WERI-Rb-1 (cell line): ENCODE measurements around the gene MYO10.
"Not testable (repeated sequence)": the region's sequence is repeated elsewhere in the genome, so short reads cannot be mapped to it uniquely, and the experiment has no call there.

Experiments
- DNase-seq: peaks from one replicate; pipeline ENCODE4 v3.0.0-alpha.2; 2020
- H3K27ac ChIP-seq: fragments of 250-450 bp; sonication (Bioruptor Pico); 2 replicates; pipeline ENCODE4 v1.5.1; 2020; ENCODE audit warnings: mild to moderate bottlenecking, moderate library complexity
- H3K27me3 ChIP-seq: fragments of 250-450 bp; sonication (Bioruptor Pico); 2 replicates; pipeline ENCODE4 v1.5.1; 2021; ENCODE audit warnings: mild to moderate bottlenecking, low read depth, moderate library complexity; ENCODE audit not compliant: insufficient read depth, severe bottlenecking
- H3K36me3 ChIP-seq: fragments of 250-450 bp; sonication (Bioruptor Pico); 2 replicates; pipeline ENCODE4 v1.5.1; 2020; ENCODE audit warnings: mild to moderate bottlenecking, moderate library complexity
- H3K4me3 ChIP-seq: 2 replicates; pipeline ENCODE4 v1.5.1; 2011; ENCODE audit warnings: low read depth, mild to moderate bottlenecking, control low read depth, low read length
- H3K9me3 ChIP-seq: fragments of 250-450 bp; sonication (Bioruptor Pico); 2 replicates; pipeline ENCODE4 v1.5.1; 2021; ENCODE audit warnings: mild to moderate bottlenecking, moderate library complexity; ENCODE audit not compliant: severe bottlenecking
- TF ChIP-seq, protein P1 (sequence below): IDR thresholded peaks from 2 replicates; pipeline ENCODE4 v1.5.1; 2011; ENCODE audit warnings: low read depth, mild to moderate bottlenecking, control low read depth, inconsistent platforms, low read length

Gene MYO10

DNA sequence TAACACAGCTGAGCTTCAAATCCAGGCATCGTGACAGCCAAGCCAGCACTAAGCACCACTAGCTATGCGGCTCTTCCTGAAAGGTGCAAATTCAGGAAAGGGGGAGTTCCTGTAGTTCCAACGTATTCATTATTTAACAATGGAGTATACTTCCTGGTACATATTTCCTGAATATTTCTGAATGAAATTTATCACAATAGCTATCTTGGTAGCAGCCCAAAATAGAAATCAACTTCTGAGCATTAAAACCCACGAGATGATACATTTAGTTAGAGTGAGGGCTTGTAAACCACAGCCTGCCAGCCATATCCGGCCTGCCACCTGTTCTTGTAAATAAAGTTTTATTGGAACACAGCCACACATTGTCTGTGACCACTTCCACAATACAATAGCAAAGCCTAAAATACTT lies 209.5 kb downstream of the MYO10 start:
- TF ChIP-seq, protein P1, sequence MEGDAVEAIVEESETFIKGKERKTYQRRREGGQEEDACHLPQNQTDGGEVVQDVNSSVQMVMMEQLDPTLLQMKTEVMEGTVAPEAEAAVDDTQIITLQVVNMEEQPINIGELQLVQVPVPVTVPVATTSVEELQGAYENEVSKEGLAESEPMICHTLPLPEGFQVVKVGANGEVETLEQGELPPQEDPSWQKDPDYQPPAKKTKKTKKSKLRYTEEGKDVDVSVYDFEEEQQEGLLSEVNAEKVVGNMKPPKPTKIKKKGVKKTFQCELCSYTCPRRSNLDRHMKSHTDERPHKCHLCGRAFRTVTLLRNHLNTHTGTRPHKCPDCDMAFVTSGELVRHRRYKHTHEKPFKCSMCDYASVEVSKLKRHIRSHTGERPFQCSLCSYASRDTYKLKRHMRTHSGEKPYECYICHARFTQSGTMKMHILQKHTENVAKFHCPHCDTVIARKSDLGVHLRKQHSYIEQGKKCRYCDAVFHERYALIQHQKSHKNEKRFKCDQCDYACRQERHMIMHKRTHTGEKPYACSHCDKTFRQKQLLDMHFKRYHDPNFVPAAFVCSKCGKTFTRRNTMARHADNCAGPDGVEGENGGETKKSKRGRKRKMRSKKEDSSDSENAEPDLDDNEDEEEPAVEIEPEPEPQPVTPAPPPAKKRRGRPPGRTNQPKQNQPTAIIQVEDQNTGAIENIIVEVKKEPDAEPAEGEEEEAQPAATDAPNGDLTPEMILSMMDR: no peak
- Histone ChIP-seq H3K27ac (no peak overlapping the region), H3K4me3 (no peak overlapping the region), H3K9me3 (no peaks in the 10 kb centered on the region), H3K27me3 (no peaks in the 10 kb centered on the region), H3K36me3 (no peaks in the 10 kb centered on the region; the same call in 1 of the 2 replicates)
- no peak for DNase-seq

DNA sequence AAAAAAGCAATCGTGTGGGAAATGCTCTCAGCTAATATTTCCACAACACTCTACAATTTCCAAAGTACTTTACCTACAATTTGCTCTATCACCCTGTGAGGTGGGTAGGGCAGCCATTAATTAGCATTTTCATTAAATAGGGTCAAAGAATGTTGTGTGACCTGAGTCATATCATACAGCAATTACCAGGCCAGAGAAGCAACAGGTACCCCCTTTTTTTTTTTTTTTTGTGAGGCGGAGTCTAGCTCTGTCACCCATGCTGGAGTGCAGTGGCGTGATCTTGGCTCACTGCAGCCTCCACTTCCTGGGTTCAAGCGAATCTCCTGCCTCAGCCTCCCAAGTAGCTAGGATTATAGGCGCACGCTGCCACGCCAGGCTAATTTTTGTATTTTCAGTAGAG lies 210.5 kb downstream of the MYO10 start:
- Histone ChIP-seq H3K9me3 (no peaks in the 10 kb centered on the region), H3K4me3 (no peak overlapping the region), H3K27ac (no peak overlapping the region), H3K36me3 (no peaks in the 10 kb centered on the region; the same call in 1 of the 2 replicates), H3K27me3 (no peaks in the 10 kb centered on the region)
- DNase-seq: no peak
- TF ChIP-seq, protein P1: no peak

DNA sequence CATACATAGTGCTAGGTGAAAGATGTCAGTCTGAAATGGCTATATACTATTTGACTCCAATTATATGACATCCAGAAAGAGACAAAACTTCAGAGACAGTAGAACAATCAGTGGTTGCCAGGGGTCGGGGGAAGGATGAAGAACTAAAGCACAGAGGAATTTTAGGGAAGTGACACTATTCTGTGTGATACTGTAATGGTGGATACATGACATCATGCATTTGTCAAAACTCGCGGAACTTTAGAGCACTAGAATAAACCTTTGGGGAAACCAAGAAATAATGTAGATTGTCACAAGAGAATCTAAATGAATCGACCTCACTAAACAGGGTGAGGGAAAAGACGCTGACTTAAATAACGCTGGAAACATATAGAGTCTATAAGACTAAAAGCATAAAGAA lies 212.3 kb downstream of the MYO10 start:
- Histone ChIP-seq H3K4me3 (no peak overlapping the region), H3K9me3 (no peaks in the 10 kb centered on the region), H3K27ac (no peak overlapping the region), H3K36me3 (no peaks in the 10 kb centered on the region; the same call in 1 of the 2 replicates), H3K27me3 (no peaks in the 10 kb centered on the region)
- TF ChIP-seq, protein P1: no peak
- no peak for DNase-seq

DNA sequence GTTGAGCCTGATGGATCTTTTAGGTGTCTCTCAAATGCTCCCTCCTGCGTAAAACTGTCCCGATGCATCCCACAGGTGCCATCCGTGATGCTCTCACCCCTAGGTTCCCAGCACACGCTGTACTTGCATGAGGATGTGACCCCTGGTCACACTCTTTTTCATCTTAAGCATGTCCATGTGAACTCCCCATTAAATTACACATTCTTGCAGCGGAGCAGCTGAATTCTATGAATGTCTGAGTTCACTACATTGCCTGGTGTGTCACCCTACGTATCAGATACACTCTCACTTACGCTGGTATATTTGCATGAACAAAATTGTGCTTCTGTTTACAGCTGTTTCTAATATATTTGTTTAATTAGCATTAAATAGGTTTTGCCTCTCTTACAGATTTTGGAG lies 214.0 kb downstream of the MYO10 start:
- no peaks in the 10 kb centered on the region for H3K9me3 ChIP-seq
- H3K27me3 ChIP-seq: no peaks in the 10 kb centered on the region
- no peak for DNase-seq
- H3K4me3 ChIP-seq: no peak overlapping the region
- H3K36me3 ChIP-seq: no peaks in the 10 kb centered on the region; the same call in 1 of the 2 replicates
- TF ChIP-seq, protein P1: no peak
- H3K27ac ChIP-seq: no peak overlapping the region

DNA sequence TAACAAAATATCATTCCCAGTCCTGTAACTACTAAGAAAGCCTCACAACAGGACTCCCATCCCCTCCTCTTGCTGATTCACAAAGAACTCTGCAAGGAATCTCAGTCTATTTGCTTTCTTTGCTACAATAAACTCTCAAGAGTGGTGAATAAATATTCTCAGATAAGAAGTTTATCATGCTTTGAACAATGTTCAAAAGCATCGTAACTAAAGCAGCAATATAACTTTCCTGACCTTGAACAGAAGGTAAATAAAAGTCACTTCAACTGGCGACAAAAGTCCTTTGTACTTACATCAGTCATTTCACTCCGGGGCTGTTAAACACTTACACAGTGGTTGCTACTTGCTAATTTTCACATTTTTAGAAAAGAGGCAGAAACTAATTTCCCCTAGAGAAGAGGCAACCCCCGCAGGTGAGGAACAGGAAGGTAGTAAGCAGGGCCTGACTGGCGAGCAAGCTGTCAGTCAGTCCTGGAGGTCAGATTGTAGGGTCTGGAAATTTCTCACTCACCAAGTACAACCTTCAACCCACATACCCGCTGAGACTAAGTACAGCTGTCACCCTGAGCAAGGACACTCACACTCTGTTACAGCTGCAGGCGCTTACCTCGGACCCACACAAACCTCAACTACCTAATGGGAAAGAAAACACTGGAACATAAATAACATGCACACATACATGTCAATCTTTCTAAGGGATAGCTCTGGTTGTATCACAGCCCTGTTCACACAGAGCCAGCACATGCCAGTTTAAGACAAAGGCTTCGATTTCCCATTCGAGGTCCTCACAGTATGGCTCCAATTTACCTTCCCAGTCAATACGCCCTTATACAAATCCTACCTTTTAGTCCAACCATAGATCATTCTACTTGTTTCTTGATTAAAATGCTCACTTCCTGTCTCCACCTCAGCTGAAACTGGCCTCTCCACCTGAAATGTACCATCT lies 214.7 kb downstream of the MYO10 start:
- Histone ChIP-seq H3K36me3 (no peaks in the 10 kb centered on the region; the same call in 1 of the 2 replicates), H3K27ac (no peak overlapping the region), H3K27me3 (no peaks in the 10 kb centered on the region), H3K4me3 (no peak overlapping the region), H3K9me3 (no peaks in the 10 kb centered on the region)
- TF ChIP-seq, protein P1: no peak
- DNase-seq: no peak

DNA sequence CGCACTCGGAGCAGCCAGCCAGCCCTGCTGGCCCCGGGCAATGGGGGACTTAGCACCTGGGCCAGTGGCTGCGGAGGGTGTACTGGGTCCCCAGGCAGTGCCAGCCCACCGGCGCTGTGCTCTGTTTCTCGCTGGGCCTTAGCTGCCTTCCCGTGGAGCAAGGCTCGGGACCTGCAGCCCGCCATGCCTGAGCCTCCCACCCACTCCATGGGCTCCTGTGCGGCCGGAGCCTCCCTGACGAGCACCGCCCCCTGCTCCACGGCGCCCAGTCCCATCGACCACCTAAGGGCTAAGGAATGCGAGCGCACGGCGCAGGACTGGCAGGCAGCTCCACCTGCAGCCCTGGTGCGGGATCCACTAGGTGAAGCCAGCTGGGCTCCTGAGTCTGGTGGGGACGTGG lies 218.1 kb downstream of the MYO10 start:
- H3K4me3 ChIP-seq, H3K27me3 ChIP-seq, H3K27ac ChIP-seq, H3K36me3 ChIP-seq, DNase-seq, H3K9me3 ChIP-seq: not testable (repeated sequence)
